ENCODE data around the gene TCF21.

DNA sequence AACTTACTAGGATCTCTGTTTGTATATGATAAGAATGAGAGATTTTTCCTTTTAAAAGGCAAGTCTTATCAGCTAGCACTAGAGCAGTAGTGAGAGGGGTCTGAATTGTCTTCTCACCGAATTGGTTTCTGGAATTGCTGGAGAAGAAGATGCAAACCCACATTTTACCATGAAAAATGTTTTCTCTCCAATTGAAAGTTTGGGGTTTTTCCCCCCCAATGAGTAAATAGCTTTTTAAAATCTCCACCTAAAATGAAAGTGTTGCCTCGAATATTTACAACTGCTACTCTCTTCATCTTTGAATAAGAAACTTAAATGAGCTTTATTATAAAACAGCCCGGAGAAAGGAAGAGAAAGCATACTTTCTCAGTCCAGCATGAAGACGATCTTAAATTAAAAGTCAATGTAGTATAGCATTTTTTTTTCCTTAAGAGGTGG is 1.8 kb downstream of the TCF21 start:
- TF ChIP-seq CTCF (IDR thresholded peaks at IDR 0.05 in 4 of 5, conservative IDR thresholded peaks at IDR 0.05 in 1 of 5) (no peak), POLR2A (IDR thresholded peaks at IDR 0.05) (no peak)

All from gastrocnemius medialis (tissue), 4 donors.